GM23248 (cell line): Measurements from ENCODE around the gene MINDY2. TPM values are rescaled to one million over a fixed set of nuclear protein-coding genes. Genes with fewer than 3 reads are reported as not detected.

Experiments
- DNase-seq: peaks from one replicate; pipeline ENCODE4 v3.0.0-alpha.2; 2015
- H2AFZ ChIP-seq: fragments of 200-600 bp; sonication (generic); 2 replicates; pipeline ENCODE4 v1.6.1; 2016; ENCODE audit warnings: antibody characterized with exemption
- H3F3A ChIP-seq: fragments of 200-600 bp; sonication (generic); 2 replicates; pipeline ENCODE4 v1.6.1; 2016; ENCODE audit warnings: mild to moderate bottlenecking, antibody characterized with exemption, mixed run types; ENCODE audit not compliant: insufficient read depth
- H3K27ac ChIP-seq: fragments of 200-600 bp; sonication (generic); 2 replicates; pipeline ENCODE4 v1.5.1; 2016; ENCODE audit warnings: mild to moderate bottlenecking
- H3K27me3 ChIP-seq: fragments of 200-600 bp; sonication (generic); replicated peaks from 2 replicates; pipeline ENCODE4 v1.6.1; 2016; ENCODE audit warnings: mild to moderate bottlenecking; ENCODE audit not compliant: insufficient read depth
- H3K36me3 ChIP-seq: fragments of 200-600 bp; sonication (generic); 2 replicates; pipeline ENCODE4 v1.6.1; 2016; ENCODE audit warnings: low read depth, mild to moderate bottlenecking
- H3K4me1 ChIP-seq: fragments of 200-600 bp; sonication (generic); 2 replicates; pipeline ENCODE4 v1.6.1; 2016; ENCODE audit warnings: mild to moderate bottlenecking; ENCODE audit not compliant: insufficient read depth
- H3K4me2 ChIP-seq: fragments of 200-600 bp; sonication (generic); one replicate; pipeline ENCODE4 v1.6.1; 2016; ENCODE audit warnings: mild to moderate bottlenecking; ENCODE audit not compliant: unreplicated experiment
- H3K4me3 ChIP-seq: fragments of 200-600 bp; sonication (generic); 2 replicates; pipeline ENCODE4 v1.5.1; 2016; ENCODE audit warnings: mild to moderate bottlenecking
- H3K79me2 ChIP-seq: fragments of 200-600 bp; sonication (generic); 2 replicates; pipeline ENCODE4 v1.6.1; 2016; ENCODE audit warnings: mild to moderate bottlenecking; ENCODE audit not compliant: insufficient read depth
- H3K9ac ChIP-seq: fragments of 200-600 bp; sonication (generic); 2 replicates; pipeline ENCODE4 v1.6.1; 2016; ENCODE audit warnings: mild to moderate bottlenecking
- H3K9me2 ChIP-seq: fragments of 200-600 bp; sonication (generic); 2 replicates; pipeline ENCODE4 v1.6.1; 2016; ENCODE audit warnings: mixed run types, mild to moderate bottlenecking, moderate library complexity; ENCODE audit not compliant: insufficient read depth
- H3K9me3 ChIP-seq: fragments of 200-600 bp; sonication (generic); one replicate; pipeline ENCODE4 v1.6.1; 2017; ENCODE audit warnings: low read depth
- H4K20me1 ChIP-seq: fragments of 200-600 bp; sonication (generic); 2 replicates; pipeline ENCODE4 v1.6.0; 2016; ENCODE audit not compliant: insufficient read depth
- EZH2 ChIP-seq: fragments of 200-600 bp; sonication (generic); IDR thresholded peaks from 2 replicates; pipeline ENCODE4 v1.6.1; 2018; ENCODE audit warnings: antibody characterized with exemption, mild to moderate bottlenecking; ENCODE audit not compliant: insufficient read depth, poor library complexity, severe bottlenecking
- EZH2phosphoT487 ChIP-seq: fragments of 200-600 bp; sonication (generic); IDR thresholded peaks from 2 replicates; pipeline ENCODE4 v1.6.1; 2018; ENCODE audit warnings: antibody characterized with exemption, moderate library complexity, mild to moderate bottlenecking, low read depth; ENCODE audit not compliant: insufficient read depth
- WGBS, 2 experiments: methylation state at CpG; one replicate each; pipeline ENCODE4 v1.1.6; 2015 to 2017; ENCODE audit warnings: low lambda C conversion rate in 2 of 2, low coverage in 1 of 2; ENCODE audit errors: missing lambda C conversion rate in 2 of 2; 5-methylcytosine and 5-hydroxymethylcytosine counted together
- in situ Hi-C: fragments of 300-500 bp; cut with MboI; formaldehyde crosslinking; loops from 2 replicates; pipeline ENCODE4 v1.15.0; 2020
- polyA plus RNA-seq: library from polyadenylated mRNA; unstranded; fragments of >200 nt; fragmentation: Nextera tagmentation; extraction: Ambion mirVana; gene quantifications from 2 replicates; pipeline ENCODE4 v1.2.1, GENCODE V29; 2016
- small RNA-seq: library from RNA; depleted of rRNA; stranded (forward); fragments of <200 nt; gene quantifications from one replicate; pipeline ENCODE3, GENCODE V24; 2014; ENCODE audit warnings: low read depth, low replicate concordance
- total RNA-seq: library from RNA; depleted of rRNA; stranded (reverse); fragments of >200 nt; shearing (Covaris generic); gene quantifications from 2 replicates; pipeline ENCODE4 v1.2.3, GENCODE V29; 2014; rRNA removed

The MINDY2 gene
- total and polyA plus RNA-seq, 2 experiments from 2014 or later: 28.7 to 47.1 TPM

GRCh38 chr15:58910456-58910855, 139.4 kb downstream of the MINDY2 start:
- no peak overlapping the region for H3K9ac ChIP-seq
- no peak overlapping the region for H2AFZ ChIP-seq
- H3K27me3 ChIP-seq: no peaks in the 10 kb centered on the region
- H3K9me3 ChIP-seq: no peaks in the 10 kb centered on the region
- no peaks in the 10 kb centered on the region for H3K9me2 ChIP-seq
- in situ Hi-C loops: no loop called here
- H3K27ac ChIP-seq: no peak overlapping the region
- H4K20me1 ChIP-seq: no peaks in the 10 kb centered on the region; the same call in 1 of the 2 replicates
- H3K79me2 ChIP-seq: peaks cover 99% of the 10 kb centered on the region
- peaks cover 53% of the 10 kb centered on the region for H3K36me3 ChIP-seq
- DNase-seq: no peak
- H3K4me3 ChIP-seq: no peak overlapping the region
- WGBS, 2 experiments: 82 to 86% methylated on average over 4 of the region's 4 CpGs
- no peak overlapping the region for H3K4me2 ChIP-seq
- peaks cover 17% of the 10 kb centered on the region for H3F3A ChIP-seq
- TF ChIP-seq EZH2phosphoT487 (no peak), EZH2 (no peak)
- H3K4me1 ChIP-seq: 0 out of 2 replicates have a peak, but pooled peaks cover 5% of the 10 kb centered on the region

Small RNAs within 50 kb of the gene (small RNA-seq; reads per million reads assigned to genes)
- gene RF00012 (not detected), gene ZNF444P1 (not detected)

Other genes with a start within 250 kb of the MINDY2 start
- gene ADAM10, start 21.6 kb upstream of the MINDY2 start, total RNA-seq: 171 and 193 TPM in 2 replicates
- gene ADAM10, start 21.6 kb upstream of the MINDY2 start, polyA plus RNA-seq: 190 and 194 TPM in 2 replicates
- gene SLTM, start 162.4 kb downstream of the MINDY2 start, total RNA-seq: 31.4 and 47.2 TPM in 2 replicates
- 54.3 and 58.9 TPM in 2 replicates for gene SLTM, start 162.4 kb downstream of the MINDY2 start, polyA plus RNA-seq
- gene RNF111, start 216.4 kb downstream of the MINDY2 start, total RNA-seq: 17.8 and 27.9 TPM in 2 replicates
- gene RNF111, start 216.4 kb downstream of the MINDY2 start, polyA plus RNA-seq: 22.6 and 24.4 TPM in 2 replicates